Mesothelial cell of epicardium (in vitro differentiated cells): Measurements from ENCODE around the gene CARS1. TPM values are rescaled to one million over a fixed set of nuclear protein-coding genes. Genes with fewer than 3 reads are reported as not detected.

Source experiments
- DNase-seq, 2 experiments: peaks; one replicate each; pipeline ENCODE4 v3.0.0; 2021; ENCODE audit warnings: low spot score in 2 of 2; ENCODE audit not compliant: unreplicated experiment in 2 of 2
- H3K27ac Mint-ChIP-seq: 2 replicates; pipeline ENCODE4 v1.8.0; 2021; ENCODE audit warnings: mixed read lengths
- H3K27me3 Mint-ChIP-seq: 2 replicates; pipeline ENCODE4 v1.8.0; 2021; ENCODE audit warnings: low read depth, mixed read lengths
- H3K36me3 Mint-ChIP-seq: 2 replicates; pipeline ENCODE4 v1.8.0; 2021; ENCODE audit warnings: mixed read lengths
- H3K4me1 Mint-ChIP-seq: 2 replicates; pipeline ENCODE4 v1.8.0; 2021; ENCODE audit warnings: mixed read lengths
- H3K4me3 Mint-ChIP-seq: 2 replicates; pipeline ENCODE4 v1.8.0; 2021; ENCODE audit warnings: mild to moderate bottlenecking, moderate library complexity, mixed read lengths
- H3K9me3 Mint-ChIP-seq: 2 replicates; pipeline ENCODE4 v1.8.0; 2021; ENCODE audit warnings: mixed read lengths
- total RNA-seq: library from RNA; stranded (reverse); gene quantifications from 3 replicates; pipeline ENCODE4 v1.2.1, GENCODE V29; 2021
- TF ChIP-seq, protein P1 (sequence below): fragments of 200-600 bp; sonication (generic); IDR thresholded peaks from one replicate; pipeline ENCODE4 v1.5.0; 2021; ENCODE audit warnings: antibody characterized with exemption; ENCODE audit not compliant: unreplicated experiment

Gene CARS1
- total RNA-seq, 1 donor from 2014 or later: 32.7 TPM

DNA sequence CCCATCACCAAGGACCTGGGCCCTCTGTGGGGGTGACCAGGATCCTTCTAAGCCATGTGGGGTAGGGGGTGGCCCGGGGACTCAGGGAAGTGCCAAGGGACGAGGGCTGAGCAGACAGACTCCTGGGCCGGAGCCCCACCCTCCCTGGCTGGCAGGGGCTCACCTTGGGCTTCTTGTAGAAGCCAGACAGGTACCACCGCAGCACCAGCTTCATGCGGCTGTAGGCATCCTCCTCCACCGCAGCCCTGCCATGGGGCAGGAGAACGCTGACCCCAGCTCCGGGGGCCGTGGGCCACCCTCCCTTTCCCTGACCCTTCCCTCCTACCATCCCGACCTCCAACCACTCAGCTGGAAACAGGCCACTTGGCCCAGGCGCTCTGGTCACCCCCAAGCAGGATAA is 45.9 kb upstream of the CARS1 start:
- TF ChIP-seq, protein P1, sequence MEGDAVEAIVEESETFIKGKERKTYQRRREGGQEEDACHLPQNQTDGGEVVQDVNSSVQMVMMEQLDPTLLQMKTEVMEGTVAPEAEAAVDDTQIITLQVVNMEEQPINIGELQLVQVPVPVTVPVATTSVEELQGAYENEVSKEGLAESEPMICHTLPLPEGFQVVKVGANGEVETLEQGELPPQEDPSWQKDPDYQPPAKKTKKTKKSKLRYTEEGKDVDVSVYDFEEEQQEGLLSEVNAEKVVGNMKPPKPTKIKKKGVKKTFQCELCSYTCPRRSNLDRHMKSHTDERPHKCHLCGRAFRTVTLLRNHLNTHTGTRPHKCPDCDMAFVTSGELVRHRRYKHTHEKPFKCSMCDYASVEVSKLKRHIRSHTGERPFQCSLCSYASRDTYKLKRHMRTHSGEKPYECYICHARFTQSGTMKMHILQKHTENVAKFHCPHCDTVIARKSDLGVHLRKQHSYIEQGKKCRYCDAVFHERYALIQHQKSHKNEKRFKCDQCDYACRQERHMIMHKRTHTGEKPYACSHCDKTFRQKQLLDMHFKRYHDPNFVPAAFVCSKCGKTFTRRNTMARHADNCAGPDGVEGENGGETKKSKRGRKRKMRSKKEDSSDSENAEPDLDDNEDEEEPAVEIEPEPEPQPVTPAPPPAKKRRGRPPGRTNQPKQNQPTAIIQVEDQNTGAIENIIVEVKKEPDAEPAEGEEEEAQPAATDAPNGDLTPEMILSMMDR: no peak
- Mint-ChIP-seq H3K36me3 (peaks cover 18% of the 10 kb centered on the region), H3K4me1 (no peaks in the 10 kb centered on the region), H3K9me3 (no peaks in the 10 kb centered on the region), H3K4me3 (no peak overlapping the region), H3K27ac (no peak overlapping the region), H3K27me3 (no peaks in the 10 kb centered on the region)
- peak in 1 of 2 experiments; percentile 31 for DNase-seq

DNA sequence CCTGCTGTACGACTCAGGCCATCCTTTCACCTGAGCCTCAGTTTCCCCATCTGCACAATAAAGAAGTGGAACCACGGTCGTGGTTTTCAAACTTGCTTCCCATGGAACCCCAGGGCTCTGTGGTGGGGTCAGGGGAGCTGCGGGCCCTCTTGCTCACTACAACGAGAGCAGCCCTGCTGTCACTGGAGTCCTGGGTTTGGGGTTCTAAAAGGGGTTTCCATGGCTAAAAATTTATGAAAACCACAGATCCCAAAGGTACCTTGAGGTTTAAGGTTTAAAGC is 45.4 kb upstream of the CARS1 start:
- Mint-ChIP-seq H3K27me3 (no peaks in the 10 kb centered on the region), H3K4me1 (no peaks in the 10 kb centered on the region), H3K9me3 (no peaks in the 10 kb centered on the region), H3K27ac (no peak overlapping the region), H3K4me3 (no peak overlapping the region), H3K36me3 (peaks cover 21% of the 10 kb centered on the region)
- TF ChIP-seq, protein P1: no peak
- no peak for DNase-seq

DNA sequence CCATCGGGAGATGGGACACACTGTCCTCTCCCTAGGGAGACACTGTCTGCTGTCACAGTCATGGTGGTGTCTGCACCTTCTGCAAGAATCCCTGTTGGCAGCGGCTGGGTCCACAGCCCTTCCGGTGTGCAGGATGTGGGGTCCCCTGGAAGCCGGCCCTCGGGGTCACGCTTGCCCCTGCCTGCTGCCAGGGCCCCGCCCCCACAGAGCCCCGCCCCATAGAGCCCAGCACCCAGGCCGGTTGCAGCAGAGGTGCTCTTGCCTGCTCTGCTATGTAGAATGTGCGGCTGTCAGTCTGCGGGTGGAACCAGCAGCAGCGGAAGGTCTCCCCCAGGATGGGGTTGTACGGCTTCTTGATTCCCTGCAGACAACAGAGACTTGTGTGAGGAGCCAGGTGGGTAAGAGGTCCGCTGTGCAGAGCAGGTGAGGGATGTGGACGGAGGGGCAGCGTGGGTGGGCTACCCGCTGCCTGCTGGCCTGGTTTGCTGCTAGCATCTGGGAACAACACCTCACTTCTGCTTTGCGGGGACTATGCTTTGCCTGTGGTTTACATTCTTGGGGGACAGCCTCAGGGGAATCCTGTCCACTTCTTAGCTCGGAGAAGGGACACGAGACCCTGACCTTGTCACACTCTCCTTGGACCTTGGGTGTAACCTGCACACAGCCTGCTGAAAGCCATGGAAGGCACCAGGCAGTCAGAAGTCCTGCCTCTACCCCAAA is 44.9 kb upstream of the CARS1 start:
- Mint-ChIP-seq H3K4me3 (no peak overlapping the region), H3K27me3 (no peaks in the 10 kb centered on the region), H3K36me3 (peaks cover 20% of the 10 kb centered on the region), H3K9me3 (no peaks in the 10 kb centered on the region), H3K4me1 (no peaks in the 10 kb centered on the region), H3K27ac (no peak overlapping the region)
- peak in 1 of 2 experiments; percentile 24 for DNase-seq
- TF ChIP-seq, protein P1: no peak

DNA sequence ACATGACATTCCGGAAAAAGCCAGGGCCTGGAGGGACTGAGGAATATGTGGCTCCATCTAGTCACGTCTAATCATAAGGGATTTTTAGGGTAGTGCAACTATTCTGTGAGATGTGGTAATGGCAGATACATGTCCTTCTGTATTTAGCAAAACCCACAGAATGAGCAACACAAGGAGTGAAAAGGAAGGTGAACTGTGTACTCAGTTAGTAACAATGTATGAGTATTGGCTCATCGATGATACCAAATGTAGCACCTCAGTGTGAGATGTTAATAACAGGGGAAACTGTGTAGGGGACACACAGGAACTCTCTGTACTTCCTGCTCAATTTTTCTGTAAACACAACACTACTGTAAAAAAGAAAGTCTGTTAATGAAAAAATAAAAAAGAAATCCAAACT is 42.0 kb upstream of the CARS1 start:
- TF ChIP-seq, protein P1: no peak
- DNase-seq: no peak
- H3K27ac Mint-ChIP-seq: no peak overlapping the region
- no peaks in the 10 kb centered on the region for H3K9me3 Mint-ChIP-seq
- H3K27me3 Mint-ChIP-seq: no peaks in the 10 kb centered on the region
- H3K4me3 Mint-ChIP-seq: no peak overlapping the region
- H3K4me1 Mint-ChIP-seq: no peaks in the 10 kb centered on the region
- peaks cover 28% of the 10 kb centered on the region for H3K36me3 Mint-ChIP-seq

DNA sequence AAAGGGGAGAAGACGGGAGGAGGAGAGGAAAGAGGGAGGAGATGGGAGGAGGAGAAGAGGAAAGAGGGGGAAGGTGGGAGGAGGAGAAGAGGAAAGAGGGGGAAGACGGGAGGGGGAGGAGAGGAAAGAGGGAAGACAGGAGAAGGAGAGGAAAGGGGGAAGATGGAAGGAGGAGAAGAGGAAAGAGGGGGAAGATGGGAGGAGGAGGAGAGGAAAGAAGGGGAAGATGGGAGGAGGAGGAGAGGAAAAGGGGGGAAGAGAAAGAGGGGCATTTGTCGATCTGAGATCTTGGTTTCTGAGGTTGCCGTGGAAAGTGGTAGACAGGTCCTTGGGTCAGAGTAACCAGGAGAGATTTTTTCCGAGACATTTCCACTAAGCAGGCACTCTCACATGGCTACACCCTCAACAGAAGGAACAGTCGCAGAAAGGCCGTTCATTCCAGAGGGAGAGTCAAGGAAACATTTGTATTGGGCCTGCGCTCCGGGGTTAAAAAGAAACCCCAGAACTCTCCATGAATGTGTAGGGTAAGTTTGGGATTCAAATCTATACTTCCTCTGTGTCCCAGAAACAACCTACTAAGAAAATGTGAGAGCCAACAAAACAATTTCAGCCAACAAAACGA is 39.8 kb upstream of the CARS1 start:
- H3K4me1 Mint-ChIP-seq: no peaks in the 10 kb centered on the region
- H3K9me3 Mint-ChIP-seq: no peaks in the 10 kb centered on the region
- no peaks in the 10 kb centered on the region for H3K27me3 Mint-ChIP-seq
- TF ChIP-seq, protein P1: no peak
- DNase-seq: no peak
- H3K27ac Mint-ChIP-seq: no peak overlapping the region
- peaks cover 31% of the 10 kb centered on the region for H3K36me3 Mint-ChIP-seq
- no peak overlapping the region for H3K4me3 Mint-ChIP-seq
